Measurements from ENCODE around the gene TOM1L2. TPM values are rescaled to one million over a fixed set of nuclear protein-coding genes. Genes with fewer than 3 reads are reported as not detected.

The TOM1L2 gene
- total and polyA plus RNA-seq, 2 donors (not counting 1 experiment from before 2014, with no cell fraction given), result 33.9 to 35.9 TPM

DNA sequence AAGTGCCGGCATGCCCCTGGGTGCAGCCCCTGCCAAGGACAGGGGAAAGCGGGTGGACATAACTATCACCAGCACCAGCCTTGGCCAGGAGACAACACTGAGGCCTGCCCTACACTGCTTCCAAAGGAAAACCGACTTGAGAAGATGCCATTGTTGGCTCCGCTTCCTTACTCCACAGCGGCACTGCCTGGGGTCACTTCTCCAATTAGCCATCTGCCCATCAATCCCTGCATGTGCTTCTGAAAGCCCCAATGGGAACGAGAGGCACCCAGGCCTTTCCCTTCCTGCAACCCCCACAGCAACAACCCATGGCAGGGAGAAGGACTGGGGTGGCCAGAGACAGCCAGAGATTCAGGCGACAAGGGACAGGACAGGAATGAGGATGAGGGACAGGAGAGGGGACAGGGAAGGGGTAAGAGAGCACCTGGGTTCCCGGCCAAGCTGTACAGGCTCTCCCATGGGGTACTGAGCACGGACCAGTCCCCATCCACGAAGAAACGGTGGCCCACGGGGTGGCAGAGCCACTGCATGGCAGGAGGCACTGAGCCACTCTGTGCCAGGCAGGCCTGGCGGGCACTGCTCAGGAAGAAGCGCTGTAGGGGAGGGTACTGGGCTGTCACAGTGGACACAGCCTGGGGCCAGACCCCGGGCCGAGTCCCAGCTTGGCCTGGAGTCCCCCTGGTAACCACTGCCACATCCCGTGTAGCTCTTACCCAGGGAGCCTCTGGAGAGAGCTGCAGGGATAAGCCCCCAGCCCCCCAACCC is 156.6 kb downstream of the TOM1L2 start:
- Histone ChIP-seq H3K9me3 (ENCODE audit: control insufficient read depth, insufficient read depth, low read depth, low read length) (no peaks in the 10 kb centered on the region), H3K9ac (ENCODE audit: insufficient read depth, low read length) (no peak overlapping the region), H3K4me2 (ENCODE audit: extremely low read depth, insufficient read depth, low read length) (no peak overlapping the region), H3K27ac (ENCODE audit: insufficient read depth, low read length) (no peak overlapping the region), H3K27me3 (ENCODE audit: control insufficient read depth, insufficient read depth, low read length) (no peaks in the 10 kb centered on the region), H3K36me3 (ENCODE audit: control insufficient read depth, insufficient read depth, low read length) (peaks cover 55% of the 10 kb centered on the region), H2AFZ (ENCODE audit: low read length) (no peak overlapping the region), H3K79me2 (ENCODE audit: control insufficient read depth, insufficient read depth, low read length) (peaks cover 9% of the 10 kb centered on the region), H4K20me1 (ENCODE audit: control insufficient read depth, extremely low read depth, insufficient read depth, low read length) (no peaks in the 10 kb centered on the region), H3K4me1 (ENCODE audit: control insufficient read depth, extremely low read depth, insufficient read depth, low read length) (peaks cover 22% of the 10 kb centered on the region), H3K4me3 (replicated peaks in 1 of 4; ENCODE audit: control extremely low read depth in 1 of 4, insufficient read depth in 1 of 4, low read depth in 3 of 4, low read length in 4 of 4) (no peak overlapping the region)
- TF ChIP-seq CTCF (conservative IDR thresholded peaks at IDR 0.05 in 1 of 2, IDR thresholded peaks at IDR 0.05 in 1 of 2; ENCODE audit: low read depth in 1 of 2, low read length in 2 of 2), result no peak
- no peak for TF ChIP-seq EZH2 (IDR thresholded peaks at IDR 0.05; ENCODE audit: low read length, missing control alignments)
- no peak for DNase-seq (ENCODE audit: low read depth in 2 of 2)

DNA sequence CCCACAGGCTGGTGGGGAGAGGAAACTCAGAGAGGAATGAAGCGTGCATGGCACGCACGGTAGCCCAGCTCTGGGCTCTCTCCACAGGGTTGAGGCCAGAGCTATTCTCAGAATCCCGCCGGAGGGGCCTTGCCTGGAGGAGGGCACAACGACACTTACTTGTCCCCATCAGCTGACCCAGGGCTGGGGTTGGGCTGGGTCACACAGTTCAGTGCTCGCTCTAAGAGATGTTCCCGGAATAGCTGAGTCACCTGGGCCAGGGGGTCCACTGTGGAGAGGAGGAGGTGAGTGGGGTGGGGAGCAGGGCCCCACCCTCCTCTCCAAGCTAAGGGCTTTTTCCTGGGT is 157.2 kb downstream of the TOM1L2 start:
- Histone ChIP-seq H3K79me2 (ENCODE audit: control insufficient read depth, insufficient read depth, low read length) (peaks cover 3% of the 10 kb centered on the region), H3K4me2 (ENCODE audit: extremely low read depth, insufficient read depth, low read length) (no peak overlapping the region), H3K9ac (ENCODE audit: insufficient read depth, low read length) (no peak overlapping the region), H3K36me3 (ENCODE audit: control insufficient read depth, insufficient read depth, low read length) (peaks cover 54% of the 10 kb centered on the region), H3K4me3 (replicated peaks in 1 of 4; ENCODE audit: control extremely low read depth in 1 of 4, insufficient read depth in 1 of 4, low read depth in 3 of 4, low read length in 4 of 4) (no peak overlapping the region), H3K27me3 (ENCODE audit: control insufficient read depth, insufficient read depth, low read length) (no peaks in the 10 kb centered on the region), H3K27ac (ENCODE audit: insufficient read depth, low read length) (no peak overlapping the region), H2AFZ (ENCODE audit: low read length) (no peak overlapping the region), H3K9me3 (ENCODE audit: control insufficient read depth, insufficient read depth, low read depth, low read length) (no peaks in the 10 kb centered on the region), H3K4me1 (ENCODE audit: control insufficient read depth, extremely low read depth, insufficient read depth, low read length) (peaks cover 16% of the 10 kb centered on the region), H4K20me1 (ENCODE audit: control insufficient read depth, extremely low read depth, insufficient read depth, low read length) (no peaks in the 10 kb centered on the region)
- TF ChIP-seq EZH2 (IDR thresholded peaks at IDR 0.05; ENCODE audit: low read length, missing control alignments) (no peak), CTCF (conservative IDR thresholded peaks at IDR 0.05 in 1 of 2, IDR thresholded peaks at IDR 0.05 in 1 of 2; ENCODE audit: low read depth in 1 of 2, low read length in 2 of 2) (no peak)
- no peak for DNase-seq (ENCODE audit: low read depth in 2 of 2)

DNA sequence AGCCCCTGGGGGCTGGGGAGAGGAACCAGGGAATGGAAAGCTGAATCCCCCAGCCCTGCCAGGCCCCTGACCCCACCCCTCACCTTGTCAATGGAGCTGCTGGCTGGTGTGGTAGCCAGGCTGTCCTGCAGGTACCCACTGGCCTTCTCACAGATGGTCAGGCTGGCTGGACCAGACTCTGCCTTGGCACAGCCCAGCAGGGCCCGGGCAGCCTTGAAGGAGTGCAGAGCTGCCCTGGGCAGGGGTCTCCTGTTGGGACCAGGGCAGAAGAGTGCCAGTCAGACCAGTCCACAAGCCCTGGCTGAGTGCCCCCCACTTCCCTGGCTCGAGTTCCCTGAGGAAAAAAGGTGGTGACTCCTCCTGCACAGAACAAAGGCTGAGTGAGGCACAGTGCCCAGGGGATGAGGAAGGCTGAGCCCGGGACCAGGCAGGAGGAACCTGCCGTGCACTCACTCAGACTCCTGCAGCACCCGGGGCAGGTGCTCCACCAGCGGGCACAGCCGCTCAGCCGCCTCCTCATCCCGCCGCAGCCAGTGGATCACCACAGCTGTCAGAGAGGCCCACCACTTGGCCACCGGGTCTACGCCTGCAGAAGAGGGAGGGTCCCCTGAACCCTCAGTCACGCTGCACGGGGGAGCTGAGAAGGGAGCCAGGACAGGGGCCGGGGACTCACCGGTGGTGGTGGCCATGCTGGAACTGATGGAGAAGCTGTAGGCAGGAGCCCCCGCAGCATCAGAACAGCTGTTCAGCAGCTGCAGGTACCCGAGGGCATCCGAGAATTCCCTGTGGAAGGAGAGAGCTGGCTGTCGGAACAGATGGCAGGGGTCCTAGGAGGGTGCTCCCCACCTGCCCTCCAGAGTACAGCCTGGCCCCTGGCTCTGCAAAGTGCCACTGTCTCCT is 157.8 kb downstream of the TOM1L2 start:
- peaks cover 10% of the 10 kb centered on the region for H3K4me1 ChIP-seq (ENCODE audit: control insufficient read depth, extremely low read depth, insufficient read depth, low read length)
- no peak overlapping the region for H3K9ac ChIP-seq (ENCODE audit: insufficient read depth, low read length)
- H3K4me2 ChIP-seq (ENCODE audit: extremely low read depth, insufficient read depth, low read length), result no peak overlapping the region
- no peak overlapping the region for H2AFZ ChIP-seq (ENCODE audit: low read length)
- H3K27ac ChIP-seq (ENCODE audit: insufficient read depth, low read length), result no peak overlapping the region
- peaks cover 3% of the 10 kb centered on the region for H3K79me2 ChIP-seq (ENCODE audit: control insufficient read depth, insufficient read depth, low read length)
- no peaks in the 10 kb centered on the region for H3K9me3 ChIP-seq (ENCODE audit: control insufficient read depth, insufficient read depth, low read depth, low read length)
- H4K20me1 ChIP-seq (ENCODE audit: control insufficient read depth, extremely low read depth, insufficient read depth, low read length), result no peaks in the 10 kb centered on the region
- no peak overlapping the region for H3K4me3 ChIP-seq (replicated peaks in 1 of 4; ENCODE audit: control extremely low read depth in 1 of 4, insufficient read depth in 1 of 4, low read depth in 3 of 4, low read length in 4 of 4)
- TF ChIP-seq CTCF (conservative IDR thresholded peaks at IDR 0.05 in 1 of 2, IDR thresholded peaks at IDR 0.05 in 1 of 2; ENCODE audit: low read depth in 1 of 2, low read length in 2 of 2) (no peak), EZH2 (IDR thresholded peaks at IDR 0.05; ENCODE audit: low read length, missing control alignments) (no peak)
- no peaks in the 10 kb centered on the region for H3K27me3 ChIP-seq (ENCODE audit: control insufficient read depth, insufficient read depth, low read length)
- peaks cover 50% of the 10 kb centered on the region for H3K36me3 ChIP-seq (ENCODE audit: control insufficient read depth, insufficient read depth, low read length)
- no peak for DNase-seq (ENCODE audit: low read depth in 2 of 2)

All from fibroblast of lung (primary cell).